Vagina (tissue), 2 donors: ENCODE data around the gene ITLN2. TPM values are rescaled to one million over a fixed set of nuclear protein-coding genes. Genes with fewer than 3 reads are reported as not detected.

ENCODE experiments used
- DNase-seq, 2 donors: peaks; one replicate each; pipeline ENCODE4 v3.0.0-alpha.2; 2017; ENCODE audit errors: extremely low spot score in 2 of 2
- H3K27ac ChIP-seq: fragments of 200-600 bp; sonication (generic); one replicate; pipeline ENCODE4 v1.5.1; 2019
- H3K27me3 ChIP-seq: fragments of 200-600 bp; sonication (generic); one replicate; pipeline ENCODE4 v1.5.1; 2019
- H3K36me3 ChIP-seq, 2 donors: fragments of 200-600 bp; sonication (generic); one replicate each; pipeline ENCODE4 v1.5.1; 2017 to 2019
- H3K4me1 ChIP-seq: fragments of 200-600 bp; sonication (generic); one replicate; pipeline ENCODE4 v1.5.1; 2019
- H3K4me3 ChIP-seq, 2 donors: fragments of 200-600 bp; sonication (generic); 1 replicate in 1 of 2; 2 replicates in 1 of 2; pipeline ENCODE4 v1.5.1; 2016 to 2019
- H3K9me3 ChIP-seq: fragments of 200-600 bp; sonication (generic); one replicate; pipeline ENCODE4 v1.5.1; 2019
- CTCF ChIP-seq, 3 experiments: fragments of 450-650 bp in 2 of 3; fragments of 200-600 bp in 1 of 3; sonication (generic) in 1 of 3; IDR thresholded peaks; one replicate each; pipeline ENCODE4 v1.5.1; 2017 to 2019; ENCODE audit warnings: antibody characterized with exemption in 3 of 3, mild to moderate bottlenecking in 2 of 3, moderate library complexity in 2 of 3
- POLR2A ChIP-seq, 2 donors: fragments of 450-650 bp; IDR thresholded peaks; one replicate each; pipeline ENCODE4 v1.6.1; 2017; ENCODE audit warnings: antibody characterized with exemption in 2 of 2, mild to moderate bottlenecking in 2 of 2, moderate library complexity in 2 of 2
- POLR2AphosphoS5 ChIP-seq, 2 donors: sonication (generic); formaldehyde crosslinking; IDR thresholded peaks; one replicate each; pipeline ENCODE4 v1.9.0; 2017; ENCODE audit warnings: antibody characterized with exemption in 2 of 2, mild to moderate bottlenecking in 2 of 2, low read depth in 1 of 2; ENCODE audit not compliant: insufficient read depth in 1 of 2
- intact Hi-C: fragments of 100-400 bp; cut with DNase I; formaldehyde crosslinking; loops from one replicate; pipeline ENCODE4 v1.15.1; 2023
- total RNA-seq: library from RNA; depleted of rRNA; stranded (reverse); fragments of >200 nt; gene quantifications from one replicate; pipeline ENCODE4 v1.2.3, GENCODE V29; 2016

Gene ITLN2
- total RNA-seq, 1 donor from 2014 or later: 2.0 TPM

- intact Hi-C loops: no loop called here
- no peak overlapping the region for H3K4me3 ChIP-seq
- H3K36me3 ChIP-seq: no peaks in the 10 kb centered on the region
- H3K9me3 ChIP-seq: no peaks in the 10 kb centered on the region
- no peaks in the 10 kb centered on the region for H3K4me1 ChIP-seq
- DNase-seq: no peak
- no peak for TF ChIP-seq POLR2AphosphoS5 (IDR thresholded peaks at IDR 0.05; ENCODE audit: insufficient read depth in 1 of 2, low read depth in 1 of 2)
- TF ChIP-seq CTCF (IDR thresholded peaks at IDR 0.05): no peak
- no peak for TF ChIP-seq POLR2A (IDR thresholded peaks at IDR 0.05)
- H3K27ac ChIP-seq: no peak overlapping the region
- H3K27me3 ChIP-seq: no peaks in the 10 kb centered on the region
Observed at GRCh38 chr1:160911925-160912324, 42.7 kb downstream of the ITLN2 start.

GRCh38 chr1:160911441-160911840 lies 43.2 kb downstream of the ITLN2 start:
- Histone ChIP-seq H3K27me3 (no peaks in the 10 kb centered on the region), H3K36me3 (no peaks in the 10 kb centered on the region), H3K4me1 (no peaks in the 10 kb centered on the region), H3K4me3 (no peak overlapping the region), H3K27ac (no peak overlapping the region), H3K9me3 (no peaks in the 10 kb centered on the region)
- no peak for DNase-seq
- TF ChIP-seq CTCF (IDR thresholded peaks at IDR 0.05) (no peak), POLR2A (IDR thresholded peaks at IDR 0.05) (no peak), POLR2AphosphoS5 (IDR thresholded peaks at IDR 0.05; ENCODE audit: insufficient read depth in 1 of 2, low read depth in 1 of 2) (no peak)
- intact Hi-C loops: no loop called here

- intact Hi-C loops: no loop called here
- no peaks in the 10 kb centered on the region for H3K36me3 ChIP-seq
- no peaks in the 10 kb centered on the region for H3K27me3 ChIP-seq
- no peaks in the 10 kb centered on the region for H3K4me1 ChIP-seq
- H3K4me3 ChIP-seq: no peak overlapping the region
- no peak overlapping the region for H3K27ac ChIP-seq
- DNase-seq: no peak
- no peak for TF ChIP-seq POLR2A (IDR thresholded peaks at IDR 0.05)
- TF ChIP-seq CTCF (IDR thresholded peaks at IDR 0.05): no peak
- no peak for TF ChIP-seq POLR2AphosphoS5 (IDR thresholded peaks at IDR 0.05; ENCODE audit: insufficient read depth in 1 of 2, low read depth in 1 of 2)
- no peaks in the 10 kb centered on the region for H3K9me3 ChIP-seq
Observed at GRCh38 chr1:160910170-160910750, 44.3 kb downstream of the ITLN2 start.

GRCh38 chr1:160907976-160908375 lies 46.6 kb downstream of the ITLN2 start:
- no peak overlapping the region for H3K4me3 ChIP-seq
- no peak for DNase-seq
- intact Hi-C loops: no loop called here
- no peaks in the 10 kb centered on the region for H3K27me3 ChIP-seq
- no peak overlapping the region for H3K27ac ChIP-seq
- TF ChIP-seq POLR2A (IDR thresholded peaks at IDR 0.05): no peak
- TF ChIP-seq CTCF (IDR thresholded peaks at IDR 0.05): no peak
- TF ChIP-seq POLR2AphosphoS5 (IDR thresholded peaks at IDR 0.05; ENCODE audit: insufficient read depth in 1 of 2, low read depth in 1 of 2): no peak
- no peaks in the 10 kb centered on the region for H3K4me1 ChIP-seq
- H3K9me3 ChIP-seq: no peaks in the 10 kb centered on the region
- H3K36me3 ChIP-seq: no peaks in the 10 kb centered on the region

GRCh38 chr1:160905617-160905989 lies 49.0 kb downstream of the ITLN2 start:
- no peaks in the 10 kb centered on the region for H3K4me1 ChIP-seq
- no peaks in the 10 kb centered on the region for H3K9me3 ChIP-seq
- H3K4me3 ChIP-seq: no peak overlapping the region
- no peak for TF ChIP-seq CTCF (IDR thresholded peaks at IDR 0.05)
- no peak for TF ChIP-seq POLR2A (IDR thresholded peaks at IDR 0.05)
- no peak for TF ChIP-seq POLR2AphosphoS5 (IDR thresholded peaks at IDR 0.05; ENCODE audit: insufficient read depth in 1 of 2, low read depth in 1 of 2)
- no peak for DNase-seq
- H3K27ac ChIP-seq: no peak overlapping the region
- no peaks in the 10 kb centered on the region for H3K27me3 ChIP-seq
- no peaks in the 10 kb centered on the region for H3K36me3 ChIP-seq
- intact Hi-C loops: no loop called here
